Neural progenitor cell (in vitro differentiated cells): Measurements from ENCODE around the gene CD200R1. TPM values are rescaled to one million over a fixed set of nuclear protein-coding genes. Genes with fewer than 3 reads are reported as not detected.
"Not testable (repeated sequence)": the region's sequence is repeated elsewhere in the genome, so short reads cannot be mapped to it uniquely, and the experiment has no call there.

Experiments used
- DNase-seq: peaks from one replicate; pipeline ENCODE4 v3.0.0-alpha.2; 2016; ENCODE audit warnings: low spot score
- H2AFZ ChIP-seq: fragments of 200-600 bp; sonication (generic); replicated peaks from 2 replicates; pipeline ENCODE4 v1.6.1; 2016; ENCODE audit warnings: antibody characterized with exemption
- H3F3A ChIP-seq: fragments of 200-600 bp; sonication (generic); 2 replicates; pipeline ENCODE4 v1.6.1; 2016; ENCODE audit warnings: antibody characterized with exemption, low read depth
- H3K27ac ChIP-seq: fragments of 200-600 bp; sonication (generic); 2 replicates; pipeline ENCODE4 v1.5.1; 2016; ENCODE audit warnings: mild to moderate bottlenecking
- H3K27me3 ChIP-seq: fragments of 200-600 bp; sonication (generic); 2 replicates; pipeline ENCODE4 v1.6.1; 2016; ENCODE audit warnings: mild to moderate bottlenecking, moderate library complexity
- H3K36me3 ChIP-seq: fragments of 200-600 bp; sonication (generic); 2 replicates; pipeline ENCODE4 v1.5.1; 2016
- H3K4me1 ChIP-seq: fragments of 200-600 bp; sonication (generic); 2 replicates; pipeline ENCODE4 v1.6.1; 2016; ENCODE audit warnings: mixed run types
- H3K4me2 ChIP-seq: fragments of 200-600 bp; sonication (generic); 2 replicates; pipeline ENCODE4 v1.6.1; 2016
- H3K4me3 ChIP-seq: fragments of 200-600 bp; sonication (generic); 2 replicates; pipeline ENCODE4 v1.5.1; 2016
- H3K79me2 ChIP-seq: fragments of 200-600 bp; sonication (generic); 2 replicates; pipeline ENCODE4 v1.6.1; 2016; ENCODE audit warnings: low read depth
- H3K9ac ChIP-seq: fragments of 200-600 bp; sonication (generic); 2 replicates; pipeline ENCODE4 v1.6.1; 2016
- H3K9me3 ChIP-seq: fragments of 200-600 bp; sonication (generic); 2 replicates; pipeline ENCODE4 v1.5.1; 2016; ENCODE audit warnings: low read depth
- H4K20me1 ChIP-seq: fragments of 200-600 bp; sonication (generic); 2 replicates; pipeline ENCODE4 v1.6.1; 2016; ENCODE audit warnings: low read depth
- H3K27ac Mint-ChIP-seq: 3 replicates; pipeline ENCODE4 v1.8.0; 2021; ENCODE audit warnings: mixed read lengths
- H3K27me3 Mint-ChIP-seq: 2 replicates; pipeline ENCODE4 v1.8.0; 2022; ENCODE audit warnings: low read depth, mild to moderate bottlenecking, inconsistent platforms, moderate library complexity, mixed read lengths; ENCODE audit not compliant: insufficient read depth
- H3K36me3 Mint-ChIP-seq: 3 replicates; pipeline ENCODE4 v1.8.0; 2021; ENCODE audit warnings: mixed read lengths
- H3K4me1 Mint-ChIP-seq: 3 replicates; pipeline ENCODE4 v1.8.0; 2021; ENCODE audit warnings: mixed read lengths
- H3K4me3 Mint-ChIP-seq: 3 replicates; pipeline ENCODE4 v1.8.0; 2021; ENCODE audit warnings: mild to moderate bottlenecking, moderate library complexity, mixed read lengths
- H3K9me3 Mint-ChIP-seq: 3 replicates; pipeline ENCODE4 v1.8.0; 2020; ENCODE audit warnings: mixed read lengths
- CTCF ChIP-seq: fragments of 200-600 bp; sonication (generic); IDR thresholded peaks from 2 replicates; pipeline ENCODE4 v1.5.1; 2017; ENCODE audit warnings: antibody characterized with exemption, mild to moderate bottlenecking
- EZH2 ChIP-seq: fragments of 200-600 bp; sonication (generic); IDR thresholded peaks from 2 replicates; pipeline ENCODE4 v1.6.1; 2017; ENCODE audit warnings: antibody characterized with exemption, mild to moderate bottlenecking, moderate library complexity
- EZH2phosphoT487 ChIP-seq: fragments of 200-600 bp; sonication (generic); IDR thresholded peaks from 2 replicates; pipeline ENCODE4 v1.6.1; 2017; ENCODE audit warnings: antibody characterized with exemption
- total RNA-seq: library from RNA; depleted of rRNA; stranded (reverse); fragments of >200 nt; gene quantifications from 2 replicates; pipeline ENCODE4 v1.2.3, GENCODE V29; 2015; ENCODE audit warnings: low replicate concordance

The CD200R1 gene
- total RNA-seq, 1 donor from 2014 or later: not detected

GRCh38 chr3:112925560-112925959, 49.3 kb downstream of the CD200R1 start:
- Histone ChIP-seq H3K36me3 (no peaks in the 10 kb centered on the region), H4K20me1 (no peaks in the 10 kb centered on the region), H2AFZ (no peak overlapping the region), H3K27me3 (no peaks in the 10 kb centered on the region), H3K9me3 (no peaks in the 10 kb centered on the region), H3K4me3 (no peak overlapping the region), H3K4me2 (no peak overlapping the region), H3K4me1 (no peaks in the 10 kb centered on the region), H3K79me2 (no peaks in the 10 kb centered on the region), H3F3A (no peaks in the 10 kb centered on the region), H3K27ac (no peak overlapping the region), H3K9ac (no peak overlapping the region)
- H3K36me3 Mint-ChIP-seq: no peaks in the 10 kb centered on the region
- no peaks in the 10 kb centered on the region for H3K9me3 Mint-ChIP-seq
- no peak overlapping the region for H3K4me3 Mint-ChIP-seq
- peaks cover 10% of the 10 kb centered on the region for H3K4me1 Mint-ChIP-seq
- DNase-seq: no peak
- H3K27me3 Mint-ChIP-seq: no peaks in the 10 kb centered on the region
- no peak overlapping the region for H3K27ac Mint-ChIP-seq
- TF ChIP-seq EZH2phosphoT487: no peak
- no peak for TF ChIP-seq EZH2
- TF ChIP-seq CTCF: no peak

- not testable (repeated sequence) for H3K4me3 Mint-ChIP-seq, H3K4me3 ChIP-seq
- peaks cover 14% of the 10 kb centered on the region for H3K9me3 Mint-ChIP-seq
Measured at GRCh38 chr3:112919541-112919940, 55.4 kb downstream of the CD200R1 start.

GRCh38 chr3:112908252-112908651, 66.7 kb downstream of the CD200R1 start:
- H3K9ac ChIP-seq: no peak overlapping the region
- DNase-seq: no peak
- no peak overlapping the region for H3K27ac Mint-ChIP-seq
- H3F3A ChIP-seq: no peaks in the 10 kb centered on the region
- no peaks in the 10 kb centered on the region for H3K4me1 Mint-ChIP-seq
- peaks cover 4% of the 10 kb centered on the region for H3K27me3 Mint-ChIP-seq
- no peak overlapping the region for H3K27ac ChIP-seq
- H3K36me3 Mint-ChIP-seq: no peaks in the 10 kb centered on the region
- no peak overlapping the region for H3K4me3 ChIP-seq
- peaks cover 7% of the 10 kb centered on the region for H3K9me3 ChIP-seq
- peaks cover 12% of the 10 kb centered on the region for H3K9me3 Mint-ChIP-seq
- H3K36me3 ChIP-seq: no peaks in the 10 kb centered on the region
- H2AFZ ChIP-seq: no peak overlapping the region
- no peak overlapping the region for H3K4me3 Mint-ChIP-seq
- no peak overlapping the region for H3K4me2 ChIP-seq
- TF ChIP-seq CTCF (no peak), EZH2 (no peak), EZH2phosphoT487 (no peak)
- no peaks in the 10 kb centered on the region for H3K79me2 ChIP-seq
- H4K20me1 ChIP-seq: no peaks in the 10 kb centered on the region
- no peaks in the 10 kb centered on the region for H3K4me1 ChIP-seq
- no peaks in the 10 kb centered on the region for H3K27me3 ChIP-seq

More at GRCh38 chr3:112919541-112919940, 55.4 kb downstream of the CD200R1 start:
- not testable (repeated sequence) for H3K79me2 ChIP-seq, H3K4me1 Mint-ChIP-seq, H3K4me1 ChIP-seq, H3F3A ChIP-seq, H3K27ac ChIP-seq, H3K36me3 ChIP-seq, H3K9ac ChIP-seq, H3K27me3 Mint-ChIP-seq, DNase-seq, H4K20me1 ChIP-seq, H3K9me3 ChIP-seq, H3K4me2 ChIP-seq, H3K36me3 Mint-ChIP-seq, H3K27me3 ChIP-seq, H2AFZ ChIP-seq, H3K27ac Mint-ChIP-seq

GRCh38 chr3:112904786-112905185, 70.1 kb downstream of the CD200R1 start:
- peaks cover 13% of the 10 kb centered on the region for H3K9me3 Mint-ChIP-seq
- DNase-seq: no peak
- Histone ChIP-seq H3K36me3 (no peaks in the 10 kb centered on the region), H3K9ac (no peak overlapping the region), H3K27ac (no peak overlapping the region), H3F3A (no peaks in the 10 kb centered on the region), H3K4me1 (no peaks in the 10 kb centered on the region), H2AFZ (no peak overlapping the region), H3K79me2 (no peaks in the 10 kb centered on the region), H3K27me3 (no peaks in the 10 kb centered on the region), H3K4me2 (no peak overlapping the region), H3K9me3 (peaks cover 7% of the 10 kb centered on the region), H4K20me1 (no peaks in the 10 kb centered on the region), H3K4me3 (no peak overlapping the region)
- no peaks in the 10 kb centered on the region for H3K4me1 Mint-ChIP-seq
- no peak for TF ChIP-seq EZH2phosphoT487
- TF ChIP-seq CTCF: no peak
- no peak for TF ChIP-seq EZH2
- peaks cover 4% of the 10 kb centered on the region for H3K27me3 Mint-ChIP-seq
- no peaks in the 10 kb centered on the region for H3K36me3 Mint-ChIP-seq
- H3K27ac Mint-ChIP-seq: no peak overlapping the region
- no peak overlapping the region for H3K4me3 Mint-ChIP-seq
